Fibroblast of pulmonary artery (primary cell): ENCODE results near the gene SETD2.

Source experiments
- DNase-seq: peaks from one replicate; pipeline ENCODE4 v3.0.0-alpha.2; 2010; ENCODE audit warnings: low read depth
- H3K4me3 ChIP-seq: replicated peaks from 2 replicates; pipeline ENCODE4 v1.5.1; 2011; ENCODE audit warnings: low read depth, mild to moderate bottlenecking, control low read depth, low read length, moderate library complexity
- CTCF ChIP-seq: IDR thresholded peaks from 2 replicates; pipeline ENCODE4 v1.5.1; 2011; ENCODE audit warnings: mild to moderate bottlenecking, control low read depth, low read length, inconsistent platforms; ENCODE audit errors: missing control alignments

SETD2 gene

GRCh38 chr3:46968783-46969428 lies 195.0 kb downstream of the SETD2 start:
- TF ChIP-seq CTCF: no peak
- no peak overlapping the region for H3K4me3 ChIP-seq
- DNase-seq: no peak

- DNase-seq: no peak
- no peak for TF ChIP-seq CTCF
- H3K4me3 ChIP-seq: no peak overlapping the region
Measured at GRCh38 chr3:46966811-46967210, 197.1 kb downstream of the SETD2 start.
